ENCODE data around the gene SIRT5. TPM values are rescaled to one million over a fixed set of nuclear protein-coding genes. Genes with fewer than 3 reads are reported as not detected.

Gene SIRT5
- polyA plus RNA-seq, 1 donor from 2014 or later = 15.9 TPM

DNA sequence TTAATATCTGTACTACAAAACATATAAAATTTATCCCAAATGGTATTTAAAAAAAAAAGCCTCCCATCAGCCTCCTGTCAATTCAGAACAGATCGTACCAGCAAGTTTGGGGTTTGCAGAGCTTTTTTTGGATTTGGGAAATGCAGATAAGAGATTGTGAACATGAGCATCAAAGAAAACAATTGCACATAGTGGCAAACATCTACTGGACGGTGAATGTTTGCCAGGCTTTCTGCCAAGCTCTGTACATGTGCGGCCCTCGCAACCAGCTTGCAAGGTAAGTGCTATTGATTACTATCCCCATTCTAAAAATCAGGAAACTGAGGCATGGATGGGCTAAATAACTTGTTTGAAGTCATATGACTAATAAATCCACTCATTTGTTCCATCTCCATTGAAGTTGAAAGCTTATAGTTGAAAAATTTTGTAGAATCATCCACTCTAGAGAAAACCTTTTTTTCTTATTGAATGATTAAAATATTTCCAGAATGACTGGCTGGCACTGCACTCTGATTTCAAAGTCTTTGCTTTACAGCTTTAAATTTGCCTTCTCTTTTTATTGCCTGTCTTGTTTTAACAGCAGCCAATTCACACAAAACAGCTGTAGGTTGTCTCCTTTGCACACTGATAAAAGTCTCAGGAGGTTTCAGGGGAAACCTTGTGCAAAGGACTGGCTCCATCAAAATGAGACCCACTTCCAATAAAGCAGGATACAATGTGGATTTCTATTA lies 37.4 kb upstream of the SIRT5 start:
- H3F3A ChIP-seq (ENCODE audit: insufficient read depth, low read length, poor library complexity, severe bottlenecking) = no peaks in the 10 kb centered on the region
- H3K4me3 ChIP-seq (ENCODE audit: low read length) = no peak overlapping the region

GRCh38 chr6:13537527-13537897 lies 36.9 kb upstream of the SIRT5 start:
- H4K20me1 ChIP-seq (ENCODE audit: insufficient read depth) = no peaks in the 10 kb centered on the region

More for the DNA sequence above, 37.4 kb upstream of the SIRT5 start:
- Histone ChIP-seq H3K79me2 (replicated peaks; ENCODE audit: insufficient read depth, low read length) (no peaks in the 10 kb centered on the region), H2AFZ (ENCODE audit: low read depth, low read length) (no peak overlapping the region), H3K4me2 (ENCODE audit: low read length) (no peak overlapping the region), H3K9me2 (ENCODE audit: insufficient read depth, low read length) (no peaks in the 10 kb centered on the region), H3K9me3 (ENCODE audit: low read length) (no peaks in the 10 kb centered on the region), H3K27me3 (ENCODE audit: insufficient read depth, low read depth, low read length) (no peaks in the 10 kb centered on the region), H3K9ac (ENCODE audit: low read length) (no peak overlapping the region), H3K36me3 (ENCODE audit: insufficient read depth, low read length) (no peaks in the 10 kb centered on the region), H3K27ac (ENCODE audit: low read length) (no peak overlapping the region), H4K20me1 (ENCODE audit: insufficient read depth) (no peaks in the 10 kb centered on the region)
- TF ChIP-seq POLR2AphosphoS5 (IDR thresholded peaks at IDR 0.05) (no peak), EZH2 (IDR thresholded peaks at IDR 0.05; ENCODE audit: borderline replicate concordance, insufficient read depth, low read length, poor library complexity, severe bottlenecking) (no peak), TAF1 (IDR thresholded peaks at IDR 0.05; ENCODE audit: low read depth) (no peak), CTCF (IDR thresholded peaks at IDR 0.05; ENCODE audit: poor library complexity, severe bottlenecking) (no peak), RAD21 (conservative IDR thresholded peaks at IDR 0.05) (no peak), EP300 (conservative IDR thresholded peaks at IDR 0.05; ENCODE audit: poor library complexity, severe bottlenecking) (no peak), SMC3 (conservative IDR thresholded peaks at IDR 0.05; ENCODE audit: poor library complexity) (no peak), MXI1 (conservative IDR thresholded peaks at IDR 0.05; ENCODE audit: poor library complexity, severe bottlenecking) (no peak)
- TF ChIP-seq, protein P1, sequence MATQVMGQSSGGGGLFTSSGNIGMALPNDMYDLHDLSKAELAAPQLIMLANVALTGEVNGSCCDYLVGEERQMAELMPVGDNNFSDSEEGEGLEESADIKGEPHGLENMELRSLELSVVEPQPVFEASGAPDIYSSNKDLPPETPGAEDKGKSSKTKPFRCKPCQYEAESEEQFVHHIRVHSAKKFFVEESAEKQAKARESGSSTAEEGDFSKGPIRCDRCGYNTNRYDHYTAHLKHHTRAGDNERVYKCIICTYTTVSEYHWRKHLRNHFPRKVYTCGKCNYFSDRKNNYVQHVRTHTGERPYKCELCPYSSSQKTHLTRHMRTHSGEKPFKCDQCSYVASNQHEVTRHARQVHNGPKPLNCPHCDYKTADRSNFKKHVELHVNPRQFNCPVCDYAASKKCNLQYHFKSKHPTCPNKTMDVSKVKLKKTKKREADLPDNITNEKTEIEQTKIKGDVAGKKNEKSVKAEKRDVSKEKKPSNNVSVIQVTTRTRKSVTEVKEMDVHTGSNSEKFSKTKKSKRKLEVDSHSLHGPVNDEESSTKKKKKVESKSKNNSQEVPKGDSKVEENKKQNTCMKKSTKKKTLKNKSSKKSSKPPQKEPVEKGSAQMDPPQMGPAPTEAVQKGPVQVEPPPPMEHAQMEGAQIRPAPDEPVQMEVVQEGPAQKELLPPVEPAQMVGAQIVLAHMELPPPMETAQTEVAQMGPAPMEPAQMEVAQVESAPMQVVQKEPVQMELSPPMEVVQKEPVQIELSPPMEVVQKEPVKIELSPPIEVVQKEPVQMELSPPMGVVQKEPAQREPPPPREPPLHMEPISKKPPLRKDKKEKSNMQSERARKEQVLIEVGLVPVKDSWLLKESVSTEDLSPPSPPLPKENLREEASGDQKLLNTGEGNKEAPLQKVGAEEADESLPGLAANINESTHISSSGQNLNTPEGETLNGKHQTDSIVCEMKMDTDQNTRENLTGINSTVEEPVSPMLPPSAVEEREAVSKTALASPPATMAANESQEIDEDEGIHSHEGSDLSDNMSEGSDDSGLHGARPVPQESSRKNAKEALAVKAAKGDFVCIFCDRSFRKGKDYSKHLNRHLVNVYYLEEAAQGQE (IDR thresholded peaks at IDR 0.05; ENCODE audit: borderline replicate concordance) = no peak

More at GRCh38 chr6:13537527-13537897, 36.9 kb upstream of the SIRT5 start:
- Histone ChIP-seq H3K9me3 (ENCODE audit: low read length) (no peaks in the 10 kb centered on the region), H3K9me2 (ENCODE audit: insufficient read depth, low read length) (no peaks in the 10 kb centered on the region), H3K27me3 (ENCODE audit: insufficient read depth, low read depth, low read length) (no peaks in the 10 kb centered on the region), H3F3A (ENCODE audit: insufficient read depth, low read length, poor library complexity, severe bottlenecking) (no peaks in the 10 kb centered on the region), H3K4me2 (ENCODE audit: low read length) (no peak overlapping the region), H2AFZ (ENCODE audit: low read depth, low read length) (no peak overlapping the region), H3K4me3 (ENCODE audit: low read length) (no peak overlapping the region), H3K36me3 (ENCODE audit: insufficient read depth, low read length) (no peaks in the 10 kb centered on the region), H3K9ac (ENCODE audit: low read length) (no peak overlapping the region), H3K79me2 (replicated peaks; ENCODE audit: insufficient read depth, low read length) (no peaks in the 10 kb centered on the region), H3K27ac (ENCODE audit: low read length) (no peak overlapping the region)
- TF ChIP-seq EP300 (conservative IDR thresholded peaks at IDR 0.05; ENCODE audit: poor library complexity, severe bottlenecking) = no peak
- no peak for TF ChIP-seq EZH2 (IDR thresholded peaks at IDR 0.05; ENCODE audit: borderline replicate concordance, insufficient read depth, low read length, poor library complexity, severe bottlenecking)
- TF ChIP-seq RAD21 (conservative IDR thresholded peaks at IDR 0.05) = no peak
- no peak for TF ChIP-seq CTCF (IDR thresholded peaks at IDR 0.05; ENCODE audit: poor library complexity, severe bottlenecking)
- TF ChIP-seq, protein P1 (IDR thresholded peaks at IDR 0.05; ENCODE audit: borderline replicate concordance) = no peak

All from neural cell (in vitro differentiated cells).